ENCODE results near the gene DSG4.
"Not testable (repeated sequence)": the region's sequence is repeated elsewhere in the genome, so short reads cannot be mapped to it uniquely, and the experiment has no call there.

The DSG4 gene

DNA sequence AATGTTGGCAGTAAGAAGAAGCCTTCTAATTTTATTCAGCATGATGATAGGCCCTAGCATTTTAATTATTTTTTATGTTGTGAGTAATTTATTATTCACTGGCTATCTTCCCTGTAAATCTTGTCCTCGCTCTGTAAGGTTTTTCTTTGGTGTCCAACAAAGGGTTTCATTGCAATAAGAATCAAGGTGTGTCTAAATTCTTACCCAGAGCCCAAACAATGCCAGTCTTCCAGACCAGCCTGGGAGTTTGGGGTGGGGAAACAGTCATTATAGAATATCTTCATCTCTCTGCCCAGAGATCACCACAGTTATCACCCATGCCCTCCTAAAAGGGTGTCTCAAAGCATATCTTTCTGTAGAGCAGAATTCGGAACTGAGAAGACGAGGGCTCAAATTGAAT is at the start of gene DSG4:
TSS of gene DSG4 (plus strand) at position 301 of the 400 bp plus-strand sequence. CDS start 135 bp downstream, outside the sequence.
- no peaks in the 10 kb centered on the region for H3K36me3 Mint-ChIP-seq (ENCODE audit: low read depth)

GRCh38 chr18:31329787-31330438 is 46.7 kb upstream of the DSG4 start:
- DNase-seq (no peak), ATAC-seq (no peak)
- Mint-ChIP-seq H3K27me3 (no peaks in the 10 kb centered on the region), H3K36me3 (ENCODE audit: low read depth) (no peaks in the 10 kb centered on the region), H3K27ac (no peak overlapping the region), H3K9me3 (no peaks in the 10 kb centered on the region), H3K4me1 (no peaks in the 10 kb centered on the region), H3K4me3 (no peak overlapping the region)

More for the DNA sequence above, at the start of gene DSG4:
- Mint-ChIP-seq H3K4me1 (no peaks in the 10 kb centered on the region), H3K9me3 (no peaks in the 10 kb centered on the region), H3K27me3 (no peaks in the 10 kb centered on the region), H3K27ac (no peak within 1 kb of the TSS), H3K4me3 (no peak within 1 kb of the TSS)
- no peak for DNase-seq
- no peak for ATAC-seq

DNA sequence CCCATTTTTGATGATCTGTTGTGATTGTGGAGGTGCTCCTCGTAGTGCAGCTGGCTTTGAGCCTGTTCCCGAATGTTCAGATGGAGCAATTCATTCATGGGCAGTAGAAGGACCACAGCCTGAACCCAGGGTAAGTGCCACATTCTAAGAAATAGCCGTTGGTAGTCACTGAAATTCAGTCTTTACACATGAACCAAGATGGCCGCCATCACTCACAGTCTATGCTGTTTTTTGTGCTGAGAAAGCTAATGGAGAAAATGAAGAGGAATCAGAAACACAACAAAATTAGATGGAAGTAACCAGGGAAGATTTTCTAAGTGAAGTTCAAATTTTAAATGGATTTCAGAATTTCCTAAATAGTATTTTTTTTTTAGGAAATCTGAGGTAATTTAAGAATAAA is 33.1 kb upstream of the DSG4 start:
- Mint-ChIP-seq H3K27me3 (no peaks in the 10 kb centered on the region), H3K9me3 (peaks cover 8% of the 10 kb centered on the region), H3K4me3 (no peak overlapping the region), H3K27ac (no peak overlapping the region), H3K36me3 (ENCODE audit: low read depth) (no peaks in the 10 kb centered on the region), H3K4me1 (no peaks in the 10 kb centered on the region)
- ATAC-seq (no peak), DNase-seq (no peak)

GRCh38 chr18:31353336-31353735 is 23.2 kb upstream of the DSG4 start:
- H3K4me1 Mint-ChIP-seq; H3K9me3 Mint-ChIP-seq; H3K4me3 Mint-ChIP-seq; DNase-seq; H3K36me3 Mint-ChIP-seq (ENCODE audit: low read depth); H3K27ac Mint-ChIP-seq; ATAC-seq; H3K27me3 Mint-ChIP-seq: not testable (repeated sequence)

GRCh38 chr18:31354990-31355389 is 21.6 kb upstream of the DSG4 start:
- no peaks in the 10 kb centered on the region for H3K36me3 Mint-ChIP-seq (ENCODE audit: low read depth)
- no peaks in the 10 kb centered on the region for H3K9me3 Mint-ChIP-seq
- no peak overlapping the region for H3K27ac Mint-ChIP-seq
- no peaks in the 10 kb centered on the region for H3K27me3 Mint-ChIP-seq
- H3K4me3 Mint-ChIP-seq: no peak overlapping the region
- H3K4me1 Mint-ChIP-seq: no peaks in the 10 kb centered on the region
- no peak for ATAC-seq
- DNase-seq: no peak

DNA sequence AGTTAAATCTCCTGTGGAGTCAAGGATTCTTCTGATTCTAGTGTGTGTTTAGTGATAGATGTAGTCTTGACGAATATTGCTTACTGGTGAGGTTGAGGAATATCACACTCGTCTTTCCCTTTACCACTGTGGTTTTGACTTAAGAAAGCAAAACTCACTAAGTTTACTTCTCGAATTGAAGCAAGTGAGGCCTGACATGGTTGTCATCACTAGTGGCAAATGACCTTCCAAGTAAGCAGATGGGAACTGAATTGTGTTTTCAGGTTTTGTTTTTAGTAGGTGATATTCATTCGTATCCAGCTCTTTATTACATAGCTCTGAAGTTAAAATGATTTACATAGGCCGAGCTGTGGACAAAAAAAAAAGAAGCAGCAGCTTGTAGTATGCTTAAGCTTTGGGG is 20.6 kb upstream of the DSG4 start:
- Mint-ChIP-seq H3K4me1 (no peaks in the 10 kb centered on the region), H3K27me3 (no peaks in the 10 kb centered on the region), H3K9me3 (no peaks in the 10 kb centered on the region), H3K36me3 (ENCODE audit: low read depth) (no peaks in the 10 kb centered on the region), H3K4me3 (no peak overlapping the region), H3K27ac (no peak overlapping the region)
- DNase-seq (no peak), ATAC-seq (no peak)

- Mint-ChIP-seq H3K4me3 (no peak overlapping the region), H3K27ac (no peak overlapping the region), H3K4me1 (no peaks in the 10 kb centered on the region), H3K27me3 (no peaks in the 10 kb centered on the region), H3K36me3 (ENCODE audit: low read depth) (no peaks in the 10 kb centered on the region), H3K9me3 (peaks cover 7% of the 10 kb centered on the region)
- DNase-seq (no peak), ATAC-seq (no peak)
These were observed 12.4 kb upstream of the DSG4 start for GRCh38 chr18:31364190-31364589.

- no peaks in the 10 kb centered on the region for H3K4me1 Mint-ChIP-seq
- H3K36me3 Mint-ChIP-seq (ENCODE audit: low read depth): no peaks in the 10 kb centered on the region
- H3K4me3 Mint-ChIP-seq: no peak overlapping the region
- no peak for DNase-seq
- ATAC-seq: no peak
- H3K27ac Mint-ChIP-seq: no peak overlapping the region
- no peaks in the 10 kb centered on the region for H3K9me3 Mint-ChIP-seq
- no peaks in the 10 kb centered on the region for H3K27me3 Mint-ChIP-seq
These were observed 7.1 kb upstream of the DSG4 start for GRCh38 chr18:31369478-31369877.

DNA sequence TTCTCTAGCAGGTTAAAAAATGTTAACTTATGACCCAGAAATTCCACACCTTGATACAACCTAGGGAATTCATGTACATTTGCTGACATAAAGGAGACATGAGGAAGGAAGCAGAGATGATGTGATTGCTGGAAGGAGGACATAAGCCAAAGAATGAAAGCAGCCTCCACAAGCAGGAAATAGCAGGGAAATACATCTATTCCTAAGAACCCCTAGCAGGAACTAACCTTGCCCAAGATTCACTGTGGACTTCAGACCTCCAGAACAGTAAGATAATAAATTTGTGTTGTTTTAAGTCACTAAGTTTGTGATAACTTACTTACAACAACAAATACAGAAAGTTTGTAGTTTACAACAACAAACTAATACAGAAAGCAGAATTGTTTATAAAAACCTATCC is 4.6 kb upstream of the DSG4 start:
- H3K4me3 Mint-ChIP-seq: no peak overlapping the region
- no peak overlapping the region for H3K27ac Mint-ChIP-seq
- H3K27me3 Mint-ChIP-seq: no peaks in the 10 kb centered on the region
- no peaks in the 10 kb centered on the region for H3K9me3 Mint-ChIP-seq
- no peak for ATAC-seq
- H3K36me3 Mint-ChIP-seq (ENCODE audit: low read depth): no peaks in the 10 kb centered on the region
- DNase-seq: no peak
- H3K4me1 Mint-ChIP-seq: no peaks in the 10 kb centered on the region

DNA sequence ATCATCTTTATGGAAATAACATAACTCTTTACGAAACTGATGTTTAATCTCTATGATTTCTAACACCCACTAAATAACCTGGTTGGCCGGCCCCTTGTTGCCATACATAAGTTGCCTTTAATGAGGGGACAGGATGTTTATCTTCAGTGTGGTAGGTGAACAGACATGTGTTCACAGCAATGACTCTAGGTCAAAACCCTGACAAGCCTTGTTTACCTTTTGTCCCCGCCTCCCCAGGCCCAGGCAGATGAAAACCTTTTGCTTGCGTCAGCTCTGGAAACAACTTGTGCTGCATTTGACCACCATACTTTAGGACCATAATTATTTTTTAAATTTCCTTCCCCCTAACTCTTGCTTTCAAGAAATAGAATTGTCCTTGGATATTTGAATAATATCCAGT is 2.9 kb upstream of the DSG4 start:
- H3K27me3 Mint-ChIP-seq: no peaks in the 10 kb centered on the region
- no peaks in the 10 kb centered on the region for H3K4me1 Mint-ChIP-seq
- H3K4me3 Mint-ChIP-seq: no peak overlapping the region
- H3K9me3 Mint-ChIP-seq: no peaks in the 10 kb centered on the region
- ATAC-seq (no peak), DNase-seq (no peak)
- H3K27ac Mint-ChIP-seq: no peak overlapping the region
- H3K36me3 Mint-ChIP-seq (ENCODE audit: low read depth): no peaks in the 10 kb centered on the region

DNA sequence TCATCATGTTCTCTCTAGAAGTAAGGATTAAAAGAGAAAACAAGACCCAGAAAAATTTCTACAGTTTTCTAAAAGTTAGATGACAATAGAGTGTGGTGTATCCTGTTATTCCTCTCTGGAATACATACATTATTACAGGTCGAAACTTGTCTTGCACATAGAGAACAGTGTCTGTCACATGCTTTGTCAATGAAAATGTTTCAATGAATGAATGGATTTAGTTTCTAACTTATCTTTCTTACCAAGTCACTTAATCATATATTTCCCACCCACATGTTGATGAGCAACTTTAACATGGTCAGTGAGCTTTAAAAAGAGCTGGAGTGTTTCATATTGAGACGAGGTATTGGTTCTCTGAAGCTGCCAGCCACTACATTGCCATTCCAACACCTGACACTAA is 4.3 kb downstream of the DSG4 start:
- Mint-ChIP-seq H3K27me3 (no peaks in the 10 kb centered on the region), H3K4me1 (no peaks in the 10 kb centered on the region), H3K9me3 (no peaks in the 10 kb centered on the region), H3K27ac (no peak overlapping the region), H3K36me3 (ENCODE audit: low read depth) (no peaks in the 10 kb centered on the region), H3K4me3 (no peak overlapping the region)
- ATAC-seq (no peak), DNase-seq (no peak)

DNA sequence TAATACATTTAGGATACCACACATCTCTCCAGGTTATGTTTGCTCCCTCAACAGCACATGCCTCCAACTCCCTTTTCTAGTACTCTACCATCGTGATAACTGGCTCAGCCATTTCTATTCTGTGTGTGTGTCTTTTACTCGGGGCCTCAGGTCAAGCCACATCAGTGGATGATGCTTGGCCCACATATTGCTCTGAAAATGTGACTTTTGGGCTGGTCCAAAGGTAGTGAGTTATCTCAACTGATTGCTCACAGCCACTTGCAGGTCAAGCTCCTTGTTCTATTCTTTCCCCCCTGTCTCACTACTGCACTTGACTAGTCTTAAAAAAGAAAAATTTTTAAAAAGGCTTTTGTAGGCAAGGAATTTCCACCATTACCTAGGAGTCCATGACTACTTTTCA is 5.5 kb downstream of the DSG4 start:
- H3K36me3 Mint-ChIP-seq (ENCODE audit: low read depth): no peaks in the 10 kb centered on the region
- H3K27ac Mint-ChIP-seq: no peak overlapping the region
- ATAC-seq: no peak
- H3K4me1 Mint-ChIP-seq: no peaks in the 10 kb centered on the region
- no peak for DNase-seq
- H3K27me3 Mint-ChIP-seq: peaks cover 1% of the 10 kb centered on the region
- no peaks in the 10 kb centered on the region for H3K9me3 Mint-ChIP-seq
- no peak overlapping the region for H3K4me3 Mint-ChIP-seq

DNA sequence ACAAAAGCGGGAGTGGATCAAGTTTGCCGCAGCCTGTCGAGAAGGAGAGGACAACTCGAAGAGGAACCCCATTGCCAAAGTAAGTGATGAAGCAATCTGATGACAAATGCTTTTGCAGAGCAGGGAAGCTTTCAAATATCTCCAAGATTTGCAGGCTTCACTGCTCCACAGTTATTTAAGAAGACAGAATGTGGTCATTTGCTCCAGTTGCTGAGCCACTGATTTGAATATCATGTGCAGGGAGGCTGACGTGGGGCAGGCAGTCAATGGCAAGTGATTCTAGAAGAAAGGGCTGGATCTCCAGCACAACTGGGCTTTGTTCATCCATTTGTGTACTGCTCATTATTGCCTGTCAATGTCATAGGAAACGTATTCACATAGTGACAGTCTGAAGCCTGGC is 10.2 kb downstream of the DSG4 start:
- Mint-ChIP-seq H3K9me3 (no peaks in the 10 kb centered on the region), H3K36me3 (ENCODE audit: low read depth) (no peaks in the 10 kb centered on the region), H3K27me3 (peaks cover 2% of the 10 kb centered on the region), H3K27ac (no peak overlapping the region), H3K4me1 (no peaks in the 10 kb centered on the region), H3K4me3 (no peak overlapping the region)
- no peak for ATAC-seq
- no peak for DNase-seq

- Mint-ChIP-seq H3K36me3 (ENCODE audit: low read depth) (no peaks in the 10 kb centered on the region), H3K4me1 (no peaks in the 10 kb centered on the region), H3K27ac (no peak overlapping the region), H3K27me3 (no peaks in the 10 kb centered on the region), H3K4me3 (no peak overlapping the region), H3K9me3 (no peaks in the 10 kb centered on the region)
- no peak for ATAC-seq
- DNase-seq: no peak
These were observed 16.7 kb downstream of the DSG4 start for GRCh38 chr18:31393286-31393685.

DNA sequence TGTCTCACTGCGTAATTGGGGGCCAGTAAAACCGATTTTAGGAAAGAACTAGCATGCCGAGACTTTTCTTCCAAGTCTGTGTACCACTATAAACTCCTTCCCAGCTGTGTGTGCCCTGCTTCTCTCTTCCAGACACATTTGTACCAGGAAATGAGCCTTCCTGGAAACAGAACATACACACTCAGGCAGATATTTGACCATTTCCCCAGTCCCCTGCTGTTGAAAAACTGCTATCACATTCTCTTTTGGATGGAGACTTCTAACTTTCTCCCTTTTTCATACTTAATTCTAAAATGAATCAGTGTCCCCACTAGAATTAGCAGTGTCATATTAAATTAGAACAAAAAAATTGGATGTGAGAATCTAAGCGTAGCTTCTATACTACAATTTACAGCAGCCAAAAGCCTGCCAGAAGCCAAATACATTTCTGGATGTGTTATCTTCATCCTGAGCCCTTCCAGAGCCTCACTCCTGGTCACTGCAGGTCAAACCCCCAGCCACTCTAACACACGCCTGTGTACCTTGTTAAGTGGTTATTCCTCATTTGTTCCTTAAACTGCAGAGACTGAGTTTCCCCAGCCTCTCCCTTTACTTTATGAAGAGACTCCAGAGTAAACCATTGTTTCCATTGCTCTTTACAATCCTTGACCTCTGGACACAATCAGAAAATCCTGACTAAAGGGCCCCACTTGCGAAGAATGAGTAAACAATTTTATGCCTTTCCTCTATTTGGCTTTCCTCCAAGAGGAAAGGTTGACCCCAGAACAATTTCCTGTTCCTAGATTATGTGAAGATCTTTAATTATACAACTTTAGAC is 20.4 kb downstream of the DSG4 start:
- no peak for DNase-seq

More for the DNA sequence above, 20.4 kb downstream of the DSG4 start:
- no peaks in the 10 kb centered on the region for H3K27me3 Mint-ChIP-seq
- H3K4me1 Mint-ChIP-seq: no peaks in the 10 kb centered on the region
- no peak for ATAC-seq
- H3K27ac Mint-ChIP-seq: no peak overlapping the region
- no peaks in the 10 kb centered on the region for H3K36me3 Mint-ChIP-seq (ENCODE audit: low read depth)
- H3K9me3 Mint-ChIP-seq: no peaks in the 10 kb centered on the region
- H3K4me3 Mint-ChIP-seq: no peak overlapping the region
